HG02970 (cell line): ENCODE measurements around the gene NAA40.

Experiments used
- ATAC-seq: cut with Tn5 transposase; IDR thresholded peaks from one replicate; pipeline ENCODE4 v1.9.1; 2021; ENCODE audit warnings: mild to moderate bottlenecking, moderate library complexity, moderate number of reproducible peaks; ENCODE audit not compliant: unreplicated experiment, low FRiP score

NAA40 gene

DNA sequence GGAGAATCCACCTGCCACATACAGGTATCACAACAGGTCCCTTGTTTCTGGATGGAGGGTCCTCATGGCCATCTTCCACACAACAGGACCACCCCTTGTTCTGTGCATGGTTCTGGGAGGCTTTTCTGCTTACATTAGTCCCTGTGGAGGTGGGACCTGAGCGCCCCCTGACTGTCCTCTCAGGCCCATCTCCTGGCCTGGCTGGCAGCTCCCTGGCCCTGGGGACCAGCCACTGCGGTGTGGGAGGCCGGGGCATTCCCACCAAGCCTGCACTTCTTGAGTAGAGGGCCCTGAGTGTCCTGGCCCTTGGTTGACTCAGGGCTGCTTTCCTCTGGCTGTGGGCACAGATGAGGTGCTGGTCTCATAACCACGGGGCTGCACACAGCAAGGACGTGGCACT is 40.6 kb downstream of the NAA40 start:
- no peak for ATAC-seq

DNA sequence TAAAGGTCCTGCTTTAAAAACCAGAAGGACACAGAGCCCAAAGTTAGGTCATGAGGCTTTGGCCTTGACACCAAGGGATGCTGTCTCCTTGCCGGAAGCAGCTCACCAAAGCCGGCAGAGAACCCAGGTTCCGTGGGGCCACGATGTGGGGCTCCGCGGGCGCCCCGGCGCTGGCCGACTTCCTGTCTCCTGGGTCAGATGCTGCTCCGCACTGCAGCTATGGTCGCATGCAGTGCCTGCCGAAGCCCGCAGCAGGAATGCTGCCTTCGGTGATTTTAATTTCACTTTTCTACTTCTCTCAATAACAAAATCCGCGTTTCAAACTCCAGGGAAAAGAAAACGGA is 47.0 kb downstream of the NAA40 start:
- no peak for ATAC-seq

DNA sequence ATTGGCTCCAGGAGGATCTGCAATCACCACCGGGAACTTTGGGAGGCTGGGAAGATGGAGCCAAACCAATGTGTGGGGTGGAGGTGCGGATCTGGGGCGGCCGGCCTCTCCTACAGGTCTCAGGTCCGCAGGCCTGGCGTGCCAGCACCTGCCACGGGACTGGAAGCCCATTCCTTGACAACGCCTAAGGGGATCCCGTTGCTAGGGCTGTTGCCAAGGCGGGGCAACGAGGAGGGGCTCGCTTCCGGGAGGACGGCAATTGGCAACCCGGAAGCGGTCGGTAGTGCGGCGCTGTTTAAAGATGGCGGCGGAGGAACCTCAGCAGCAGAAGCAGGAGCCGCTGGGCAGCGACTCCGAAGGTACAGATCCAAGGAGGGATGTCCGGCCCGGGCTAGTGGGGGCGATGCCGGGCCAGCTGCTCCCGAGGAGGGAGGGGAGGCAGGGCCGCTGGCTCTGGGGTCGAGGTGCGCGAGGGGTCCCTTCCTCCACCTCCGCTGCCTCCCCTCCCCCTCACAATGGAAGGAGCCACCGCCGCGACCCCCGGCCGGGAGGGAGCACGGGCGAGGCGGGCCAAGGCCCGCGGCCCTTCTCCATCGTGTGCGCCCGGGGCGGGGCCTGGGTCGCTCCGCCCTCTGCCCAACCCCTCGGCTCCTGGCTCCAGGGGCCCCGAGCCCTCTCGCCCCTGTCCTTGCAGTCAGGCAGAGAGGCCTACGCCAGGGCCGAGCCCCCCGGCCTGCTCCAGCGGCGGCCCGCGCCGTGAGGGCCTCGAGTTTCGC is 47.5 kb downstream of the NAA40 start, which contains the start of gene OTUB1:
Gene OTUB1 (plus strand): TSS at position 283 of the 776 bp plus-strand sequence. CDS start 19 bp downstream, at position 302.
- ATAC-seq = peak; percentile 68

DNA sequence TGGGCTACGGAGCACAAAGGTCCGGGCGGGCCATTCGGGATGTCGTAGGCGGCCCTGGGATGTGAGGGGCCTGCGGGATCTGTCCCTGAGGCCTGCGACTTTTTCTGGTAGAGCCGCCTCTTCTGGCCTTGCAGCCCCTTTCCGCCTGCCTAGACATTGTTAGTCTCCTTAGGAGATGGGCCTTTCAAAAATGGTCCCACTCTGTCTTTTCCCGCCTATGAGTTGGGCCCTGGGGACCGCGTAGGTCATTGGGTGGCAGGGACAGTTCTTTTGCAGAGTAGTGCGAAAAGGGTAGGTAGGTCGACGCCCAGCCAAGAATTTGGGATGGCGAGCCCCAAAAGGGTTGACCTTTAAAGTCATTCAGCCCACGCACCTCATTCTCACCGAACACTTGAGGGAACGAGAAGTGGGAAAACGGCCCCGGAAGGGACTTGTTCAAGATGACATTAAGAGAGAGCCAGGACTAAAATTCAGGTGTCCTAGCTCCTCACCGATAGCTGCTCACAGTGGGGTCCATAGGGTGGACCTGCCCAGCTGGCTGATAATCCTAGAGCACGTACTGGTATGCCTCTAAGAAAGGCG is 48.2 kb downstream of the NAA40 start:
- ATAC-seq = no peak

DNA sequence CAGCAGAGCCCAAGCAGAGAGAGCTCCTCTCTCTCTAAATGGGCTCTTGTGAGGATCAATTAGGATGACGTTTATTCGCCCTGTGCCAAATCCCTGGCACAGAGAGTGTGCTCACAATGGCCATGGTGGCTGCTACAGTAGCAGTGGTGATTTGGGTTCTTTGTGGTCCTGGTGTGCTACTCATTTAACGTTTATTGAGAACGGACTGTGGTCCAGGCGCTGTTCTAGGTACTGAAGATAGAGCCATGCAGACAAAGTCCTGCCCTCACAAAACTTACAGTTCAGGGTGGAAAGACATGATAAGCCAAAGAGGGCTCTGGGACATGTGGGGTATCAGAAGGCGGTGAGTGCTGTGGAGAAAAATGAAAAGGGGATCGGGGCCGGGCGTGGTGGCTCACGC is 52.8 kb downstream of the NAA40 start:
- ATAC-seq = no peak

- no peak for ATAC-seq
Measured at GRCh38 chr11:63993100-63993499, 54.3 kb downstream of the NAA40 start.

DNA sequence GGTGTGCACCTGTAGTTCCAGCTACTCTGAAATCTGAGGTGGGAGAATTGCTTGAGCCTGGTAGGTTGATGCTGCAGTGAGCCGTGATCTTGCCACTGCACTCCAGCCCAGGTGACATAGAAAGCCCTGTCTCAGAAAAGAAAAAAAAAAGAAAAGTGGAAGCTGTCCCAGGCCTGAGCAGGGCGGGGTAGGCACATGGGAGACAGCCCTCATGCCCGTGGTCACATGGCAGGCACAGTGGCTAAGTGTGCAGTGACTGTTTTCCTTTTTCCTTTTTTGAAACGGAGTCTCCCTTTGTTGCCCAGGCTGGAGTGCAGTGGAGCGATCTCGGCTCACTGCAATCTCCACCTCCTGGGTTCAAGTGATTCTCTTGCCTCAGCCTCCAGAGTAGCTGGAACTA is 55.2 kb downstream of the NAA40 start:
- no peak for ATAC-seq

GRCh38 chr11:63996512-63996911 is 57.7 kb downstream of the NAA40 start:
- no peak for ATAC-seq

DNA sequence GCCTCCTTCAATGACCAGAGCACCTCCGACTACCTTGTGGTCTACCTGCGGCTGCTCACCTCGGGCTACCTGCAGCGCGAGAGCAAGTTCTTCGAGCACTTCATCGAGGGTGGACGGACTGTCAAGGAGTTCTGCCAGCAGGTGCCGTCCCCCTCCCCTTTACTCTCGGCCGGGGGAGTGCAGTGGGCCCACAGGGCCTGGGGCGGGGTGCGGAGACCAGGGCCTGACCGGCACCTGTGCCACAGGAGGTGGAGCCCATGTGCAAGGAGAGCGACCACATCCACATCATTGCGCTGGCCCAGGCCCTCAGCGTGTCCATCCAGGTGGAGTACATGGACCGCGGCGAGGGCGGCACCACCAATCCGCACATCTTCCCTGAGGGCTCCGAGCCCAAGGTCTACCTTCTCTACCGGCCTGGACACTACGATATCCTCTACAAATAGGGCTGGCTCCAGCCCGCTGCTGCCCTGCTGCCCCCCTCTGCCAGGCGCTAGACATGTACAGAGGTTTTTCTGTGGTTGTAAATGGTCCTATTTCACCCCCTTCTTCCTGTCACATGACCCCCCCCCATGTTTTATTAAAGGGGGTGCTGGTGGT is 58.4 kb downstream of the NAA40 start:
- no peak for ATAC-seq

DNA sequence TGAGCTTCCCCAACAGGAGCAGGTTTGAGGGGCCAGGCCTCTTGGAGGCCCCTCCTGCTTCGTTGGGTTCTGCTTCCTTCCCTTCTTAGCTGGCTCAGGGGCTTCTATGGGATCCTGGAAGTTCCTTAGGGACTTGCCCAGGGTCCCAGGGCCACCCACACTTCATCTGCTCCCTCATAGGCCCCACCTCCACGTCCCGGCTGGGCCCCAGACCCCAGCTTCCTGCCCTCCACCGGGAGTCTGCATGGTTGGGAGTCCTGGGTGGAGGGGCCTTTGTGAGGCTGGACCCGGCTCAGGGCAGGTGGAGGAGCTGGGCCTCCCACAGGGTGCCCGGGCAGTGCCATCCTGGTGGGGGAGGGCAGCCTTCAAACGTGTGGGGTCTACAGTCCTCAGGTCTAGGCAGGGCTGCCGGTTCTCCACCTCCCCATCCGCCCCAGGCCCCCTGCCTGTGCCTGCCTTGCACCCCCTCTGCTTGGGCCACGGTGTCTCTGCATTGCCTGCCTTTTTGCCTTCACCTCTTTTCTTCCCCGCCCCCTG is 59.1 kb downstream of the NAA40 start:
- no peak for ATAC-seq

DNA sequence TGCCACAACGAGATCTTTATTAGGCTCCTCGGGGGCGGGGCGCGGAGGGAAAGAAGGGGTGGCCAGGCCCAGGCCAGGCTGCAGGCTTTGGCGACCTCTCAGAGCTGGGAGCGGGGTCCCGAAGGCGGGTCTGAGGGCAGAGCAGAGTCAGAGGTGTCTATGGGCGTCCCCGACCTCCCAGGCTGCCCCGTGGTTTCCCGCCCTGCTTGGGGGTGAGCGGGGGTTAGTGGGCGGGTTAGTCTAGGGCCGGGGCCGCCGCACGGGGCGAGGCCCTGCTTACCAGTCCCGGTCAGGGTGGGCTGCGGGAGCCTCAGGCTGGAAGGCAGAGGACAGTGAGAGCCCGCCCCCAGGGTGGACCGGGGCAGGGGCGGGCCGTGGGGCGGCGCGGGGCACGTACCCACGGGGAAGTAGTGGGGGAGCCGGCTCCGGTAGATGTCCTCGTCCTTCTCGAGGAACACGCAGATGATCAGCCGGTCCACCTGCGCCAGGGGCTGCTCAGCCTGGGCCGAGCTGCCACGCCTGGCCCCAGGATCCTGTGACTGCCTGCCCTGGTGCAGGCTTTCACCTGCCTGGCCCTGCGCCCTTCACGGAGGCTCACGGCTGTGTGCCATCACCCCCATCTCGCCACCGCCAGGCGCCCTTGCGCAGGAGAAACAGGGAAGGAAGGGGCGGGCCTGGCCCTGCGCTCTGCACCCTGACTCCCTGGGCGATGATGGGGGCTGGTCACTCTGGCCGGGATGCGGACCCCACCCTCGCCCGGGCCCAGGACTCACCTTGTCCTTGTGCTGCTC is 60.0 kb downstream of the NAA40 start:
- ATAC-seq = no peak

GRCh38 chr11:63999349-64000025 is 60.7 kb downstream of the NAA40 start:
- no peak for ATAC-seq

- peak; percentile 49 for ATAC-seq
Measured at GRCh38 chr11:64000026-64000739, 61.4 kb downstream of the NAA40 start.

- no peak for ATAC-seq
Measured at GRCh38 chr11:64000740-64001483, 62.1 kb downstream of the NAA40 start.

GRCh38 chr11:64001484-64002420 is 63.0 kb downstream of the NAA40 start:
- no peak for ATAC-seq

GRCh38 chr11:64003807-64004589 is 65.2 kb downstream of the NAA40 start:
- no peak for ATAC-seq

GRCh38 chr11:64004590-64004984 is 65.8 kb downstream of the NAA40 start:
- ATAC-seq = no peak
